Lung (tissue), 12 donors: ENCODE results near the gene ALG14. TPM values are rescaled to one million over a fixed set of nuclear protein-coding genes. Genes with fewer than 3 reads are reported as not detected.
"Not testable (repeated sequence)": the region's sequence is repeated elsewhere in the genome, so short reads cannot be mapped to it uniquely, and the experiment has no call there.

ENCODE experiments used
- ATAC-seq: fragments of 200-7000 bp; cut with Tn5 transposase; one replicate; pipeline ENCODE4 v1.9.1; 2020; ENCODE audit warnings: moderate number of reproducible peaks; ENCODE audit not compliant: insufficient read depth, low FRiP score
- DNase-seq, 3 donors: peaks; one replicate each; pipeline ENCODE4 v3.0.0-alpha.2; 2013 to 2017
- H3K27ac ChIP-seq, 2 donors: one replicate each; pipeline ENCODE4 v1.5.1; 2013; ENCODE audit warnings: mild to moderate bottlenecking in 2 of 2, moderate library complexity in 2 of 2, control low read depth in 1 of 2, inconsistent platforms in 1 of 2, low read depth in 1 of 2, low read length in 1 of 2
- H3K27me3 ChIP-seq, 3 donors: one replicate each; pipeline ENCODE4 v1.5.1; 2013; ENCODE audit warnings: low read length in 2 of 3; ENCODE audit not compliant: control insufficient read depth in 3 of 3, insufficient read depth in 3 of 3
- H3K36me3 ChIP-seq, 4 donors: one replicate each; pipeline ENCODE4 v1.5.1; 2013; ENCODE audit warnings: low read length in 4 of 4, mild to moderate bottlenecking in 1 of 4, moderate library complexity in 1 of 4; ENCODE audit not compliant: control insufficient read depth in 4 of 4, insufficient read depth in 4 of 4
- H3K4me1 ChIP-seq, 5 donors: one replicate each; pipeline ENCODE4 v1.5.1; 2013; ENCODE audit warnings: low read length in 5 of 5, mild to moderate bottlenecking in 2 of 5, moderate library complexity in 1 of 5; ENCODE audit not compliant: control insufficient read depth in 5 of 5, insufficient read depth in 5 of 5
- H3K4me3 ChIP-seq: one replicate; pipeline ENCODE4 v1.5.1; 2013; ENCODE audit warnings: mild to moderate bottlenecking, control low read depth, moderate library complexity
- H3K9ac ChIP-seq, 2 donors: one replicate each; pipeline ENCODE4 v1.5.1; 2013; ENCODE audit warnings: low read length in 2 of 2, control low read depth in 1 of 2; ENCODE audit not compliant: insufficient read depth in 1 of 2
- H3K9me3 ChIP-seq, 4 donors: one replicate each; pipeline ENCODE4 v1.5.1; 2013; ENCODE audit warnings: low read length in 3 of 4, mild to moderate bottlenecking in 1 of 4, moderate library complexity in 1 of 4; ENCODE audit not compliant: control insufficient read depth in 4 of 4, insufficient read depth in 3 of 4
- CTCF ChIP-seq: IDR thresholded peaks from 2 replicates; pipeline ENCODE4 v1.5.1; 2012; ENCODE audit warnings: mild to moderate bottlenecking; ENCODE audit errors: control extremely low read depth, extremely low read depth
- WGBS, 2 donors: extraction: QIAGEN DNeasy Blood & Tissue Kit; methylation state at CpG; one replicate each; pipeline ENCODE4 v1.1.7; 2013; 5-methylcytosine and 5-hydroxymethylcytosine counted together
- polyA plus RNA-seq, 2 donors: library from polyadenylated mRNA; stranded (reverse); fragments of 200-250 nt; gene quantifications; one replicate each; pipeline ENCODE4 v1.2.1, GENCODE V29; 2013
- total RNA-seq, 2 donors: library from RNA; depleted of rRNA in 1 of 2; stranded (reverse); fragments of >200 nt in 1 of 2; gene quantifications; one replicate each; pipeline ENCODE4 v1.2.1, GENCODE V29; 2014 to 2021
- donor health status: control.
- donor health status: control.
- donor health status: Bipolar disorder and iron deficiency.
- donor health status: healthy.
- donor health status: DM: yes; HTN: yes; CAD: no.

Gene ALG14
- total and polyA plus RNA-seq, 4 donors: 0.97 to 7.5 (median 1.6) TPM

- Histone ChIP-seq H3K4me1 (peaks cover 4 to 29% (median 12%) of the 10 kb centered on the region in 5 donors), H3K9ac (peak overlapping the region in 1 of 2 donors; percentile 73), H3K27ac (peak overlapping the region in 1 of 2 donors; percentile 64), H3K36me3 (peaks cover 0 to 11% (median 1%) of the 10 kb centered on the region in 4 donors), H3K4me3 (no peak overlapping the region), H3K27me3 (no peaks in the 10 kb centered on the region), H3K9me3 (peaks cover 0 to 2% (median under 1%) of the 10 kb centered on the region in 4 donors)
- 42 to 72% methylated on average over 7 of the region's 7 CpGs for WGBS, 2 donors
- peak; percentile 53 to 89 (median 86) for DNase-seq
- no peak for TF ChIP-seq CTCF
- ATAC-seq: no peak
Measured at GRCh38 chr1:95021805-95022643, 50.7 kb downstream of the ALG14 start.

GRCh38 chr1:95021119-95021518, 51.6 kb downstream of the ALG14 start:
- Histone ChIP-seq H3K27ac (peak overlapping the region in 1 of 2 donors; percentile 45), H3K27me3 (no peaks in the 10 kb centered on the region), H3K36me3 (peaks cover 0 to 11% (median 1%) of the 10 kb centered on the region in 4 donors), H3K9ac (peak overlapping the region in 1 of 2 donors; percentile 73), H3K9me3 (peaks cover 0 to 2% (median under 1%) of the 10 kb centered on the region in 4 donors), H3K4me3 (no peak overlapping the region), H3K4me1 (peaks cover 4 to 32% (median 13%) of the 10 kb centered on the region in 5 donors)
- ATAC-seq (peak; percentile 37), DNase-seq (no peak)
- TF ChIP-seq CTCF: no peak
- 55 to 83% methylated on average over 4 of the region's 4 CpGs for WGBS, 2 donors

GRCh38 chr1:95019466-95019865, 53.3 kb downstream of the ALG14 start:
- DNase-seq, H3K9me3 ChIP-seq, H3K9ac ChIP-seq, H3K36me3 ChIP-seq, H3K27me3 ChIP-seq, ATAC-seq, H3K4me3 ChIP-seq: not testable (repeated sequence)
- peaks cover 4 to 32% (median 13%) of the 10 kb centered on the region in 5 donors for H3K4me1 ChIP-seq
- peak overlapping the region in 1 of 2 donors; percentile 33 for H3K27ac ChIP-seq
- 70 to 93% methylated on average over 6 of the region's 6 CpGs for WGBS, 2 donors

GRCh38 chr1:95018602-95019369, 54.0 kb downstream of the ALG14 start:
- H3K4me3 ChIP-seq: no peak overlapping the region
- no peak overlapping the region for H3K27ac ChIP-seq
- H3K9ac ChIP-seq: no peak overlapping the region
- H3K9me3 ChIP-seq: no peaks in the 10 kb centered on the region
- no peak for TF ChIP-seq CTCF
- WGBS, 2 donors: 66 to 76% methylated on average over 1 of the region's 1 CpG
- ATAC-seq (peak; percentile 69), DNase-seq (peak in 1 of 3 donors; percentile 18)
- peaks cover 4 to 37% (median 17%) of the 10 kb centered on the region in 5 donors for H3K4me1 ChIP-seq
- H3K36me3 ChIP-seq: no peaks in the 10 kb centered on the region
- no peaks in the 10 kb centered on the region for H3K27me3 ChIP-seq
